GM21447 (cell line): ENCODE measurements around the gene SBNO2.

Experiments used
- ATAC-seq: cut with Tn5 transposase; IDR thresholded peaks from one replicate; pipeline ENCODE4 v1.9.1; 2021; ENCODE audit not compliant: unreplicated experiment

SBNO2 gene

GRCh38 chr19:1063030-1063908 is 110.8 kb downstream of the SBNO2 start:
- no peak for ATAC-seq

- ATAC-seq, result no peak
These were observed 111.6 kb downstream of the SBNO2 start for GRCh38 chr19:1062387-1063029.

GRCh38 chr19:1061987-1062386 is 112.1 kb downstream of the SBNO2 start:
- no peak for ATAC-seq

GRCh38 chr19:1060689-1061088 is 113.4 kb downstream of the SBNO2 start:
- ATAC-seq, result no peak

GRCh38 chr19:1058112-1058511 is 116.0 kb downstream of the SBNO2 start:
- ATAC-seq, result no peak
